ENCODE results near the gene RAB8A.

Gene RAB8A

DNA sequence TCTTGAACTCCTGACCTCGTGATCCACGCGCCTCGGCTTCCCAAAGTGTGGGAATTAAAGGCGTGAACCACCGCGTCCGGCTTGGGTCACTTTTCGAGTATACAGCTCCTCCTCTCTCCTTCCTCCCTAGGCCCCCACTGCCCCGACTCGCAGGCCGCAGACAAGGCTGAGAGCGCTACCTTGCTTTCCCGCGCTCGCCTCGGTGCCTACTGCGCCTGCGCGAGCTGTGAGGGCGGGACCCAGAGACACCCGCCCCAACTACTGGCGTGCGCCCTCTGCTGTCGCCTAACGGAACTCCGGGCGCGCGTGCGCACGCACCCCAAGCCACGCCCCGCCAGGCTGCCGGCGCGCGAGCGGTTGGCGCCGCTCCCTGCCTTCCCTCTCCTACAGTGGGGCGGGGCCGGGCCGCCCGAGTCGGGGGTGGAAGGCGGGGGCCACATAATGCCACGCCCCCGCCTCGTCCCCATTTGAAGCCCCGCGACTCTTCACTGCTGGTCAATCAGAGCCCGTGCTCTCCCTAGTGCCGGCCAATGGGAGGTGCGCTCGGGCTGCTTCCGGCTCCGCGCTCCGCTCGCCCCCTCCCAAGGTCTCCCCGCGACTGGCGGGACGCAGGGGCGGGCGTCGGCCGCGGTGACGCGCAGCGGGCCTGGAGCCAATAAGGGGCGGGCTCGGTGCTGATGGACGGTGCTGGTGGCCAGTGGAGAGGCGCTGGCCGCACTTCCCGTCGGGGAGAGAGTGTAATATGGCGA is at the start of gene RAB8A:
TSS of gene RAB8A (plus strand) at position 730 of the 749 bp plus-strand sequence. CDS start at position 743, 13 bp downstream.
- peak; percentile 99 for DNase-seq (ENCODE audit: low spot score)

DNA sequence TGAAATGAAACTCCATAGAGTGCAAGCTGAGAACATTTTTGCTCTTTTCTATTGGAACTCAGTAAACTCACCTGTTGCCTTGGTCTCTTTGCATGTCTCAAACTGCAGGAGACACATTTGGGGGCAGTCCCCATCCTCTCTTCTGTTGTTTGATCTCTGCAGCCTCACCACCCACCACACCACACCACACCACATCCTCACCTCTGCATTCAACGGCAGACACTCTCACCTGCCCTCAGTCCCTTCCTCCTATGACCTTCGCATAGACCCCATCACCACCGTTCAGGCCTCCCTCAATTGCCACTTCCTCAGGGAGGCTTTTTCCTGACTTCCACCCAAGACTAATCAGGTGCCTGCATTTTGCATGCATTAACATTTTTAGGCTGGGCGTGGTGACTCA is 49.7 kb upstream of the RAB8A start:
- no peak for DNase-seq (ENCODE audit: low spot score)

DNA sequence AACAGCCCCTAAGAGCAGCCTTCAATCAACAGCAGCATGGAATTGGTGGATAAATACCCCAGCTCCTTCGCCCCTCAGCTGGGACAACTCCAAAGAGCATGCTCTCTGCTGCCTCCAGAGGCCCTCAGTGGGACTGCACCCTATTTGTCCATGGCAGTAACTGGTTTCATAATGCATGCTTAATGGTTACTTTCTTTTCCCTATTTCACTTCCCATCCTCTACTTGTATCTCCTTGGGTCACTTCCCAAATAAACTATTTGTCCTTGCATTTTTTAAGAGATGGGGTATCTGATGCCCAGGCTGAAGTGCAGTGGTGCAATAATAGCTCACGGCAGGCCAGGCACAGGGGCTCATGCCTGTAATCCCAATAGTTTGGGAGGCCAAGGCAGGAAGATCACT is 48.9 kb upstream of the RAB8A start:
- DNase-seq (ENCODE audit: low spot score) = no peak

DNA sequence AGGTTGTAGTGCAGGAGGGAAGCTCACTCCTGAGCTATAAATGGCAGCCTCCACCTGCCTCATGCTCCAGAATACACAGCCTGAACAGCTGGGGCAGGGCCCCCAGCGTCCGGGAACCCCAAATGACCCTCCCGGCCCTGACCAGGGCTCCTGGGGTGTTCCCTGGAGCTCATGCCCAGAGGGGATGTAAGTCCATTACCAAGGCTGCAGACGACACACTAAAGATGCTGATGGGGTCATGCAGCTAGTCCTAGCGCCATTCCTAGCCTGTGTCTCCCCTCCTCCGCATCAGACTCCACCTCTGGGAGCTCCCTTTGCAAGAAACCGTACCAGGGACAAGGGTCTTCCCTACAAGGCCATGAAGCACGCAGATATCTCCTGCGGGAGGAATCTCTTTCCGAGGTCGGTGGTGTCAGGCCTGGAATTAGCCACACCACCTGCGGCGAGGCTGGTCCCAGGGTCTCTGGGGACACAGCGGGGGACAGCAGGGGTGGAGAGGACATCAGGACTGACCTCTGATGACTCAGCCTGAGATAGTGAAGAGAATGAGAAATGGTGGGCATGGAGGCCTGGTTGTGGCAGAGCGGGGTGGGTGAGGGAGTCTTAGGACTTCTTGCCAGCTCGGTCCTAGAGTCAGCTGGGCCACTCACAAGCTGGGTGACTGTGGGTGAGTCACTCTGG is 47.3 kb upstream of the RAB8A start:
- no peak for DNase-seq (ENCODE audit: low spot score)

GRCh38 chr19:16066611-16067104 is 45.0 kb upstream of the RAB8A start:
- DNase-seq (ENCODE audit: low spot score) = peak; percentile 72

DNA sequence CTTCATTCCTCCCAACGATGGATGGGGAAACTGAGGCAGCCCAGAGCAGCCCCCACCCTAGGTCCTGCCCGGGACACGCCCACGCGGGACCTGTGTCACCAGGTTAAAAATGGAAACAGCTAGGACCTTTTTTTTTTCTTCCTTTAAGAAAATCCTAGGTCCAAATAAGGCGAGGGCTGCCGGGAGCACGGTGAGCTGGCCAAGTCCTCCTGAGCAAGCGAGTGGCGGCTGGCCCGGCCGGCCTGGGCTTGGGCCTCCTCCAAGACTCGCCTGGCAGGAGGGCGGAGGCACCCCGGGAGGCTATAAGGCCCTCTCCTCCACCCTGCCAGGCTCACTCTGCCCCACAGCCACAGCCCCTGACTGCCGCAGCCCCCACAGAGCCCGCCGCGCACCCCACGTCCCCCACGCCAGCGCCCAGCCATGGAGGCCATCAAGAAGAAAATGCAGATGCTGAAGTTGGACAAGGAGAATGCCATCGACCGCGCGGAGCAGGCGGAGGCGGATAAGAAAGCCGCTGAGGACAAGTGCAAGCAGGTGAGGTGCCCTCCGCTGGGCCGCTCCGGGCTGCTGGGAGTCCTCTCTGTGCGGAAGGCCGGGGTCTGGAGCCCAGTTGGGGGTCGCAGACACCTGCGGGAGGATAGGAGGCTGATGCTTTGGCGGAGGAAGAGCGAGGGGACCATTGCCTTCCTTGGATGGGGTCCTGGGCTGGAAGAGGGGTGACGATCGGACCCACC is 44.3 kb upstream of the RAB8A start:
- peak; percentile 82 for DNase-seq (ENCODE audit: low spot score)

GRCh38 chr19:16068696-16069259 is 42.9 kb upstream of the RAB8A start:
- no peak for DNase-seq (ENCODE audit: low spot score)

GRCh38 chr19:16069813-16070365 is 41.8 kb upstream of the RAB8A start:
- DNase-seq (ENCODE audit: low spot score) = no peak

DNA sequence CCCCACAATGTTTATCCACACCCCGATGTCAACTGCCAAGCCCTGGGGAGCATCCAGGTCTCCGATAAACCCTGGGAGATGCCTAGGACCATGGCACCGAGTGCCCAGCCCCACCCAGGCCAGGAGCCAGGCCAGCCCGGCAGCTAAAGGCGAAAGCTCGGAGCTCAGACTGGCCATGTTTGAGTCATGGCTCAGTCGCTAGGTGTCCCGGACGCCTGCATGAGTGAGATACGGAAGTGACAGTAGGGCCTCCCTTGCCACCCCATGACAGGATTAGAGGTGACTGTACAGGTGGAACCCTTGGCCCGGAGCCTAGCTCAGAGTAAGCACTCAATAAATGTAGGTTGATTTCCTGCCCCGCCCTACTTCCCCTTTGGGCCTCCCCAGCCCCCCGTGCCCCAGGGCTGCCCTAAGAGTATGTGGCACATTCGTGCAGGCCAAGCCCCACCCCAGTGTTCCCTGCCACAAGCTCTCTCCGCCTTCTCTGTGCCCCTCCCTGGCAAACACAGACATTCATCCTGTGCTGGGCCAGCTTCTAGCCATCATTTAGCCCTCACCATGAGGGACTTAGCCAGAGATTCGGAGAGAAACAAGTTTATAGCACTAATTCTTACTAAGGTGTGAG is 41.2 kb upstream of the RAB8A start:
- no peak for DNase-seq (ENCODE audit: low spot score)

DNA sequence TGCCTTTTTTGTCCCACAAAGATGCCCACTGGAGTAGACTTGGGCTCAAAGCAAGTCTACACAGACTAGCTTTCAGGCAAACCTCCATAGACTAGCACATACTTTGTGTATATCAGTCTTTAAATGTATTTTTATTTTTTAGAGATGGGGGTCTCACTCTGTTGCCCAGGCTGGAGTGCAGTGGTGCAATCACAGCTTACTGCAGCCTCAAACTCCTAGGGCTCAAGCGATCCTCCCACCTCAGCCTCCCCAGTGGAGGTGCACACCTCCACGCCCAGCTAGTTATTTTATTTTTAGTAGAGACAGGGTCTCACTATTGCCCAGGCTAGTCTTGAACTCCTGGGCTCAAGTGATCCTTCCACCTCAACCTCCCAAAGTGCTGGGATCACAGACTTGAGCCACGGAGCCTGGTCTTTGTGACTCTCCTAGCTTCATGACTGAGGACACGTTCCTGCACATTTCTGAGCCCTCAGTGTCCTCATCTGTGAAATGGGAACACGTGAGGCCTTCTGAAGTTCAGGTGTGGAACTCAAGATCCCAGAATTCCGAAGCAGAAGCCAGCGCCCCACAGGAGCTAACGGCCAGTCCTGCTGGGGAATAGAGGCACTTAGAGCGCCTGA is 40.5 kb upstream of the RAB8A start:
- DNase-seq (ENCODE audit: low spot score) = no peak

- DNase-seq (ENCODE audit: low spot score) = no peak
Observed at GRCh38 chr19:16073481-16073880, 38.2 kb upstream of the RAB8A start.

GRCh38 chr19:16073988-16074387 is 37.7 kb upstream of the RAB8A start:
- no peak for DNase-seq (ENCODE audit: low spot score)

DNA sequence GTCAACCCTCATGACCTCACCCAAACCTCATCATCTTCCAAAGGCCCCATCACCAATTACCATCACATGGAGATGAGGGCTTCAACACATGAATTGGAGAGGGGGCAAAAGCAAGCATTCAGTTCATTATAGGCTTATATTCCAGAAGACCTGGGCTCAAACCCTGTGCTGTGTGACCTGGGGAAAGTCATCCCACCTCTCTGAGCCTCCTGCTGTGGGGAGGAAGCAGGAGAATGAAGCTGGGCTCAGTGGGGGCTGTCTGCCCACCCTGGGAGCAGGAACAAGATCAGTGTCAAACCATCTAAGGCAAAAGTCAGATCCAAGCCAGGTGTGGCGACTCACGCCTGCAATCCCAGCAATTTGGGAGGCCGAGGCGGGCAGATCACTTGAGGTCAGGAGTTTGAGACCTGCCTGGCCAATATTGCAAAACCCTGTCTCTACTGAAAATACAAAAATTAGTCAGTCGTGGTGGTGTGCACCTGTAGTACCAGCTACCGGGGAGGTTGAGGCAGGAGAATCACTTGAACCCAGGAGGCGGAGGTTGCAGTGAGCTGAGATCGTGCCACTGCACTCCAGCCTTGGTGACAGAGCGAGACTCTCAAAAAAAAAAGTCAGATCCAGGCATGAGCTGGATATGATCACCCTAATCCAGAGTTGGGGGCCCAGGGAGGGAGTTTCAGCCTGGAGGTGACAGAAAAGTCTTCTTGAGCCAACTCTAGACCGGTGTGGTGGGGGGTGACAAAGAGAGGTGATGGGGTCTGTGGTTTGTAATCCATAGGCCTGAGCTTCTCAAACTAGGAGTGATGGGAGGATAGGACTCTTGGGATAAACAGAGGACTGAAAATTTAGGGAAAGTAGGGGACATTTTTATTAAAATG is 37.0 kb upstream of the RAB8A start:
- DNase-seq (ENCODE audit: low spot score) = no peak

DNA sequence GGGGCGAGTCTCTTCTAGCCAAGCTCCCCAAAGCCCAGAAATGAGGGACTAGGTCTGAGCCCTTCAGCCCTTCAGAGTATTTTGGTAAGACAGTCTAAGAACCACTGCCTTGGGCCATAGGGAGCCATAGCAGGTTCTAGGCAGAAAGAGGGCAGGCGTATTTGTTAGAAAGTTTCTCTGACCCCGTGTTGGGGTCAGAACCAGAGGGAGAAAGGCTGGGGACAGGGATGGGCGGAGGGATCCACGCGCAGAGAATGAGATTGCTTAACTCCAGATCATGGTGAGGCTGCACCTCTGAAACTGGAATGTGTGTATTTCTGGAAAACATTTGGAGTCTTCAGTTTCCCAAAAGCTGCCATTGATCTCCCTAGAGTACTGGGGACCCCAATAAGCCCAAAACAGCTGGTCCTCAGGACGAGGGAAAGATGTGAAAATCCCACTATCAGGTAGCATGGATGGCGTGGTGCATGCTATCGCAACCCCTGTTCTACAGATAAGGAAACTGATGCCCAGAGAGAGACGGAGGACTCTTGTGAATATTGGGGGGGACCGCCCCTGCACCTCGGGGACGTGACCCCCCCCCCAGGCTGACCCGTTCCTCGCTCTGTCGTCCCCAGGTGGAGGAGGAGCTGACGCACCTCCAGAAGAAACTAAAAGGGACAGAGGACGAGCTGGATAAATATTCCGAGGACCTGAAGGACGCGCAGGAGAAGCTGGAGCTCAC is 36.1 kb upstream of the RAB8A start:
- no peak for DNase-seq (ENCODE audit: low spot score)

DNA sequence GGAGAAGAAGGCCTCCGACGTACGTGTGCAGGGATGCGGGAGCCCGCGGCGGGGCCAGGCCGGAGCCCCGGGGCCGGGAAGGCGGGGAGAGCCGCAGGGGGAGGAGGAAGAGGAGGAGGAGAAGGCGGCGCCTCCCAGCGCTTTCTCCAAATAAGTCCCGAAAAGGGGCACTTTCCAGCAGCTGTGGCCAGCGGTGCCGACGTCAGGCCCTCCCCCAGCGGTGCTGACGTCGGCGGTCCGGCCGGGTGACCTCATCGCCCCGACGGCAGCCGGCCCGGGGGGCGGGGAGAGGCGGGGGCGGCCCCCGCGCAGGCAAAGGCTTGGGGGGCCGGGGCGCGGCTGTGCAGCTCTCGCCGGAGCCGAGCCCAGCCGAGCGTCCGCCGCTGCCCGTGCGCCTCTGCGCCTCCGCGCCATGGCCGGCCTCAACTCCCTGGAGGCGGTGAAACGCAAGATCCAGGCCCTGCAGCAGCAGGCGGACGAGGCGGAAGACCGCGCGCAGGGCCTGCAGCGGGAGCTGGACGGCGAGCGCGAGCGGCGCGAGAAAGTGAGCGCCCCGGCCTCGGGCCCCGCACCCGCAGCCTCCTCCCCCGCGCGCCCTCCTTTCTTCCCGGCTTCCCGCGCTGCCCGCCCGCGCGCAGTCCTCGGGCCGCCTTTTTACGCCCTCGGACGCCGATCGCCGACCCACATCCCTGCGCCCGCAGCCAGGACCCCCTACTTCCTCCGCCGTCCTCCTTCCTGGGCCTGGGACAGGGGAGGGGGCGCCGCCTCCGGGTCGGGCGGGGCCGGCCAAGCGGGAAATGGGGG is 35.3 kb upstream of the RAB8A start, which contains the start of gene TPM4:
TSS of gene TPM4 (plus strand) at position 342 of the 804 bp plus-strand sequence. CDS start at position 413, 71 bp downstream.
- peak; percentile 90 for DNase-seq (ENCODE audit: low spot score)

DNA sequence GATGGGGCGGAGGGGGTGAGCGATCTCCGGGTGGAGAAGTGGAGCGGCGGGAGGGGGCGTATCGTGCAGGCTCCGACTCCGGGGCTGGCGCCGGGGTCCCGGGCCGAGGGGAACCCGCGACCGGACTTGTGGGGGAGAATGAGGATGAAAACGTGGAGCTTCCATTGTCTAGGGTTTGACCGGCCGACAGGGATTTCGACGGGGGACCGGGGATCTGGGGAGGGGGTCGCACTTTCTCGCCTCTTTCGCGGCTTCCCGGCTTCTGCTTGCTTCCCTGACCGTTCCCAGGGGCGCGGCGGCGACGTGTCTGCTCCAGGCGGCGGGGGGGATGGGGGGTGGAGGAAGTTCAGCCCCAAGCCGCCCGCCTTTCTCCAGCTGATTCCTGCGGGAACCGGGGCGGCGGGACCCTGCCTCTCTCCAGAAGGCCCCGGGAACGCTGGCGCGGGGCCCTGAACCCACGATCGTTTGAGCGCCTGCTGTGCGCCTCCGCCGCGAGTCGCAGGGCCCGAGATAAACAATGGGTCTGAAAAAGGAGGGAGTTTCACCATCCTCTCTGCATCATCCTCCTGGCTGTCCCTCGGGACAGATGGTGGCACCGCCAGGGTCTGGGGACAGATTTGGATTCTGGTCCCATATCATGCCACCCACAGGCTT is 34.6 kb upstream of the RAB8A start:
- no peak for DNase-seq (ENCODE audit: low spot score)

- DNase-seq (ENCODE audit: low spot score) = no peak
Observed at GRCh38 chr19:16077984-16078758, 33.5 kb upstream of the RAB8A start.

All from hepatic stellate cell (primary cell).